ENCODE data around the gene RNU1-1.
"Not testable (repeated sequence)": the region's sequence is repeated elsewhere in the genome, so short reads cannot be mapped to it uniquely, and the experiment has no call there.

RNU1-1 gene

DNA sequence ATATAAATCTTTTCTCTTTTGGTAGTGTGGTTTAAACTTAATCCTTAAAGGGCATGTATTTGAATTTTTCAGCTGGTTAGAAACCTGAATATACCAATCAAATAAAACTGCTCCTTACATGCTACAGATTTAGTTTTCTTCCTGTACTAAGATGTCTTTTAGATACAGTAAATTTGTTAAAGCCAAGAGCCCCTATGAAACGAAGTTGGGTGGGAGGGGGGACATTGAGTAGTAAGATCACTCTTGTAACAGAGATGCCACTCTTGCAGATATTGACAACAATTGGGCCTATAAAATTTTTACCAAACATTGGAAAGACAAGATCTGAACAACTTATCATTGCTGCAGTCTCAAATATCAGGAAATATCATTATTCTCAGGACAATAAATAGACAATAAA, 2.2 kb downstream of the RNU1-1 start:
- not testable (repeated sequence) for H3K27ac Mint-ChIP-seq; H3K4me3 Mint-ChIP-seq; H3K36me3 Mint-ChIP-seq (ENCODE audit: low read depth); H3K9me3 Mint-ChIP-seq; H3K27me3 Mint-ChIP-seq (ENCODE audit: low read depth); H3K4me1 Mint-ChIP-seq (ENCODE audit: low read depth)

DNA sequence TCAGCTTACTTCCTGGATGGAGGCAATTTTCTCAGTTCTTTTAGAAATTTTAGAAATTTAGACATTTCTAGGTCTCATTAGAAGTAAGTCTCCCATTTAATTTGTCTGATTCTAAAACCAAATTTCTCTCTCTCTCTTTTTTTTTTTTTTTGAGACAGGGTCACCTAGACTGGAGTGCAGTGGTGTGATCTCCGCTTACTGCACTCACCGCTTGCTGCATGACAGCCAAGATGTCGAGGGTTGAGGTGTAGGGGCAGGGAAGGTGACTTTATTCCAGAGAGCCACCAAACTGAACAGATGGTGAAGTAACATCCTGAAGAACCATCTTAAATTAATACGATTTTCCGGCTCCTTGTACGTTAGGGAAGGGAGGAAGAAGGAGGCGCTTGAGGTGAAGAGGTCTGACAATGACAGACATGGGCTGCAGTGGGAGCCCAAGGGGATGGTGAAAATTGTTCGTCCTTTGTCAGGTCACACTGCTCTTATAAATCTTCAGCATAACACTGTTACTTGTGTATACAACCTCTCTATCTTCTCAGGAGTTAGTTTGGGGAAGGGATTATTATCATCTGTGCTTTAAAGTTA, 5.1 kb downstream of the RNU1-1 start:
- peaks cover 13% of the 10 kb centered on the region for H3K27me3 Mint-ChIP-seq (ENCODE audit: low read depth)
- H3K4me3 Mint-ChIP-seq; H3K27ac Mint-ChIP-seq; H3K36me3 Mint-ChIP-seq (ENCODE audit: low read depth); H3K9me3 Mint-ChIP-seq; H3K4me1 Mint-ChIP-seq (ENCODE audit: low read depth): not testable (repeated sequence)

DNA sequence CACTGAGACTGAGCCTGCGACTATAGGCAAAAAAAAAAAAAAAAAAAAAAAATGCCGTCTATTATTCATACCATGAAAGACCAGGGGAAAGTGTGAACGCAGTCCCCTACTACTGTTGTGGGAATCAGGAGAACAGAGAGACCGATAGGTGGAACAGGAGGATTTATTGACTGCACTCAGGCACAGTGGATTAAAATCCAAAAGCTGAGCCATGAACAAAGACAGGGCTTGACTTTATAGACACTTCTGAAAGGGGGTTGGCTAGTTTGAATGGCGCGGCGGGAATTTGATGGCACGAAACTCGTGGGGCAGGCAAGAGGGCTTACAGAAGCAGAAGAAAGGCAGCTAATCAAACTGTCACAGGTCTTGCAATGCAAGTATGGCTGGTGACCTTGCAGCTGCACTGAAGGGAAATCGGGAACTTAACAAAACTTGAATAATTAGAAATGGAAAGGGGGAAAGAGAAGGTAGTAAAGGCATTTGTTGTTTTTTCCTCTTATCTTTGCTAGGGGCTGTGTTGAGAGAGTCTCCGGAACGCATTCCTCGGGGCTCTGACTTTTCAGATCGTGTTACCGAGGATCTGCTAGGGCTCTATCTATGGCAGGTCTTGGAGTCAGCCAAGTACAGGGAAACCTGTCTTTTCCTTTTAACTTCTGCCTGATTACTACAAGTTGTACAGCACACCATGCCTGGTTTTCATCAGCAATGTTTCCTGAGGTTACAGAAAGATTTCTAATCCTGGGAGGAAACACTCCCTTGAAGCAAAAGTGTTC, 7.5 kb downstream of the RNU1-1 start:
- H3K4me1 Mint-ChIP-seq (ENCODE audit: low read depth); H3K4me3 Mint-ChIP-seq; H3K9me3 Mint-ChIP-seq; H3K36me3 Mint-ChIP-seq (ENCODE audit: low read depth); H3K27ac Mint-ChIP-seq: not testable (repeated sequence)
- H3K27me3 Mint-ChIP-seq (ENCODE audit: low read depth), result peaks cover 17% of the 10 kb centered on the region

DNA sequence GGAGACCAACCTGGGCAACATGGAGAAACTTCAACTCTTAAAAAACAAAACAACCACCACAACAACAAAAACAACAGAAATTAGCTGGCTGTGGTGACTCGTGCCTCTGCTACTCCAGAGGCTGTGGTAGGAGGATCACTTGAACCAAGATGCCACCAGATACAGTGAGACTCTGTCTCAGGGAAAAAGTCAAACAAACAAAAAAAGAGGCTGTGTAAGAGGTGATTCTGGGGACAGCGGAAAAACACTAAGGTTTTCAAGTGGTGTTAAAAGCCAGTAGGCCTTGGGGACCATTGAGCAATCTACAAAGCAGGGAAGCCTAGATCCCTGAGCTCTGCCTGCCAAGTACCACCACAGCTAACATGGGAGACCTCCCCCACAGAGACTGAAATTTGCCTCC, 8.2 kb downstream of the RNU1-1 start:
- H3K4me3 Mint-ChIP-seq; H3K27ac Mint-ChIP-seq; H3K4me1 Mint-ChIP-seq (ENCODE audit: low read depth); H3K9me3 Mint-ChIP-seq; H3K36me3 Mint-ChIP-seq (ENCODE audit: low read depth): not testable (repeated sequence)
- H3K27me3 Mint-ChIP-seq (ENCODE audit: low read depth), result peaks cover 23% of the 10 kb centered on the region

DNA sequence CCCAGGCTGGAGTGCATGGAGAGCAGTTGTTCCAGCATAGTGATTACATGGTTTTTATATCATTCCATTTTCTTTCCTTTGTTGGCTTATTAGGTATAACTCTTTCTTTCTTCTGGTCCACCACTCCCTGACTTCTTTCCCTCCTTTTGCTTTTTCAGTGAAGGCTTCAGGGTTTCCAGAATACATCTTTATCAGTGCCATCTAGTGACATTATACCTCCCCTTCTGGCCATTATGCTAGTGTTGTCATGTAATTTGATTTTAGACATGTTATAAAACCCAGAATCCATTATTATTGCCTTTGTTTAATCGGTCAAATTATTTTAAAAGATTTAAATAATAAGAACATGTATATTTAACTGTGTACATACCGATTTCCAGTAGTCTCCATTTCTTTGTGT, 10.6 kb downstream of the RNU1-1 start:
- Mint-ChIP-seq H3K36me3 (ENCODE audit: low read depth) (no peaks in the 10 kb centered on the region), H3K27me3 (ENCODE audit: low read depth) (peaks cover 23% of the 10 kb centered on the region), H3K27ac (no peak overlapping the region), H3K9me3 (peaks cover 6% of the 10 kb centered on the region), H3K4me1 (ENCODE audit: low read depth) (peaks cover 2% of the 10 kb centered on the region), H3K4me3 (no peak overlapping the region)

DNA sequence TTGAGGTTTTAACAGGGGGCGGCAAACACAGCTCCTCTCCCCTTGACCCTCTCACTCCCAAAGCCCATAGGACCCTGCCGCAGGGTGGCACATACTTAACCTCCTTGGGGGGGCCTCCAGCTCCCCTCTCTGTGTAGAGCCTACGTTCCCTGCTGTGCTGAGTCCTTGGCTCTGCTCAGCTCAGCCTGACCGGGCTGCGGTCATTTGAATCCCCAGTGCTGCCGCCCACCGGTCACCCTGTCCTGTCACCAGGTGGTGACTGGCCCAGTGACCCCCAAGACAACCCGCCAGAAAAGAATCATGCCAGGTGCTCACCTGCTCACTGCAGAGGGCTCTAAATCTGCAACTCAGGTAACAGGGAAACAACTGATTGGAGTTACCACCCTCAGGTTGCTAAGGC, 12.6 kb downstream of the RNU1-1 start:
- not testable (repeated sequence) for H3K27ac Mint-ChIP-seq; H3K4me3 Mint-ChIP-seq; H3K36me3 Mint-ChIP-seq (ENCODE audit: low read depth); H3K4me1 Mint-ChIP-seq (ENCODE audit: low read depth); H3K9me3 Mint-ChIP-seq
- peaks cover 15% of the 10 kb centered on the region for H3K27me3 Mint-ChIP-seq (ENCODE audit: low read depth)

DNA sequence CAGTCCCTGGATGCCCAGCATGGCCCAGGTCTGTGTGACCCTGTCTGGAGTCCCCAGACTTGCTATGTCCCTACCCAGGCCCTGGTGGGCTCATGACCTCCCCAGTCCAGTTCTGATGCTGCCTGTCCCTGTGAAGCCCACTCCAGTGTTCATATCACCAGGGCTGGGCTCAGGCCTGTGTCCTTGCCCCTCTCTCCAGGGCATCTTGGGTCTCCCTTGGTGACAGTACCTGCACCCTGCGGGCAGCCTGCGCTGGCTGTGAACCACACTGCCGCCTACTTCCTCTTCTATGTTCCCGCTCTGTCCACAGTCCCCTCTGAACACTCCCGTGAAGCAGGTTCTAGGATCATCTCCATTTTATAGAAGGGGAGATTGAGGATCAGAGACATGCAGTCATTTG, 13.1 kb downstream of the RNU1-1 start:
- not testable (repeated sequence) for H3K4me3 Mint-ChIP-seq; H3K36me3 Mint-ChIP-seq (ENCODE audit: low read depth); H3K27ac Mint-ChIP-seq; H3K4me1 Mint-ChIP-seq (ENCODE audit: low read depth); H3K9me3 Mint-ChIP-seq
- H3K27me3 Mint-ChIP-seq (ENCODE audit: low read depth), result peaks cover 15% of the 10 kb centered on the region

DNA sequence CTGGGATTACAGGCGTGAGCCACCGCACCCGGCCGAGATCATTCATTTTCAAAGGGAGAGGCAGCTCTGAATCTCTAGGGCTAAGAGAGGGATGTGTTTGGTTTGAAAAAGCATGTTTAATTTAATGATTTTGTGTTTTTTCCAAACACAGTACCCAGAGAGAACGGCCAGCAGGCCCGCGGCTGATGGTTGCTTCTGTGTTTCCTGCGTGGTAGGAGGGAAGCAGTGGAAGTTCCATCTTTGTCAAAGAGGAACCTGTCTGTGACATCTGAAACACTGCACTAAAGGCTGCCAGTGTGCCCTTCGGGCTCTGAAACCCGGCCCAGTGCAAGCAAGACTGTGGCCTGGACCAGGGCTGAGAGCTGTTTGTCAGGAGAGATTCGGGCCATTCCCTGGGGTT, 13.6 kb downstream of the RNU1-1 start:
- not testable (repeated sequence) for H3K36me3 Mint-ChIP-seq (ENCODE audit: low read depth); H3K27ac Mint-ChIP-seq; H3K4me1 Mint-ChIP-seq (ENCODE audit: low read depth); H3K4me3 Mint-ChIP-seq; H3K9me3 Mint-ChIP-seq
- peaks cover 11% of the 10 kb centered on the region for H3K27me3 Mint-ChIP-seq (ENCODE audit: low read depth)

DNA sequence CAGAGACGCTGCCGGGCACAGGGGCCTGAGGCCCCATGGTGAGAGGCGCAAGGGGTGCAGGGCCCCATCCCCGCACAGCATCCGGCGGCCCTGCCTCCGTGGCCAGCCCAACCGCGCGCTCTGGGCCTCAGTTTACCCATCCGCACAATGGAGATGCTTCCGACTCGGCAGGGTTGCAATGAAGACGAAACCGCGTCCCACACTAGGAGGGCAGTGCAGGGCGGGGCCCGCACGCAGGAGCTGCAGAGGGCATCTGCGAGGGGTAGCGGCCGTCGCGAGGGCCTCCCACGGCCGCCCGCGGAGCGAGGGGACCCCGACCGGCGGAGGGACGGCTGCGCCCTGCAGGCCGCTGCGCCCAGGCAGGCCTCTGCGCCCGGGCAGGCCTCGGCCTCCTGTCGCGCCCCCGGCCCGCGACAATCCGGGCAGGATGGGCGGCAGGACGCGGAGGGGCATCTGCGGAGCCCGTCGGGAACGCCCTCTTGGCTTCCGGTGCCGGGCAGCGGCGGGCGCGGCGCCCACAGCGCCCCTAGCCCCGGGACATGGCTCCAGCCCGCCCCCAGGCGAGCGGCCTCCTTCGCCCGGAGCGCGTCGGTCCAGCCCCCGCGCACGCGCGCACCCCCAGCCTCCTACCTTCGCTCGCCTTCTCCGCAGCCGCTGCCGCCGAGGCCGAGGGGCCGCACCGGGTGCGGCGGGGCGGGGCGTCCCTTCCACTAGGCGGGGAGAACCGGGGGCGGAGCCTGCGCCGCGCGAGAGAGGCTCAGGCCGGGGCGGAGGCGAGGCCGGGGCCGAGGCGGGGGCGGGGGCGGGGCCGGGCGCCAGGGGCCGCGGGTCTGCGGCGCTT, 15.3 kb downstream of the RNU1-1 start:
- H3K27ac Mint-ChIP-seq, result no peak overlapping the region
- H3K9me3 Mint-ChIP-seq, result no peaks in the 10 kb centered on the region
- peak overlapping the region; percentile 74 for H3K4me3 Mint-ChIP-seq
- peaks cover 6% of the 10 kb centered on the region for H3K4me1 Mint-ChIP-seq (ENCODE audit: low read depth)
- H3K27me3 Mint-ChIP-seq (ENCODE audit: low read depth), result peaks cover 10% of the 10 kb centered on the region
- H3K36me3 Mint-ChIP-seq (ENCODE audit: low read depth), result no peaks in the 10 kb centered on the region

DNA sequence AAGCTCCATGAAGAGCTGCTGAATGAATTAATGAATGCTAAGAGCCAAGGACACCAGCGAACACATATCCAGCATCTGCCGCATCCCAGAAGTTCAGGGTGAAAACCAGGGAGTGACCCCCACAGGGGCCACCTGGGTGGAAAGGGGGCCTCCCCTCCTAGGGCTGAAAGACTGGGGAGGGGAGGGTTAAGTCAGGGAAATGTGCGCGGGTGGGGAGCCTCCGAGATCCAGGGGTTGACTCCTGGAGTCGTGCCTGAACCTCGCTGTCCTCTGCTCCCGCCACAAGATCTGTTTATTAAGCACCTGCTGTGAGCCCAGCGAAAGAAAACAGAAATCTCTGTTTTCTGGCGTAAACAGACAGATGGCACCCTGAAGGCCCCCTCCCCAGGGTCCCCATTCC, 16.0 kb downstream of the RNU1-1 start:
- H3K4me1 Mint-ChIP-seq (ENCODE audit: low read depth); H3K9me3 Mint-ChIP-seq; H3K27ac Mint-ChIP-seq; H3K36me3 Mint-ChIP-seq (ENCODE audit: low read depth): not testable (repeated sequence)
- Mint-ChIP-seq H3K27me3 (ENCODE audit: low read depth) (peaks cover 10% of the 10 kb centered on the region), H3K4me3 (peak overlapping the region; percentile 74)

DNA sequence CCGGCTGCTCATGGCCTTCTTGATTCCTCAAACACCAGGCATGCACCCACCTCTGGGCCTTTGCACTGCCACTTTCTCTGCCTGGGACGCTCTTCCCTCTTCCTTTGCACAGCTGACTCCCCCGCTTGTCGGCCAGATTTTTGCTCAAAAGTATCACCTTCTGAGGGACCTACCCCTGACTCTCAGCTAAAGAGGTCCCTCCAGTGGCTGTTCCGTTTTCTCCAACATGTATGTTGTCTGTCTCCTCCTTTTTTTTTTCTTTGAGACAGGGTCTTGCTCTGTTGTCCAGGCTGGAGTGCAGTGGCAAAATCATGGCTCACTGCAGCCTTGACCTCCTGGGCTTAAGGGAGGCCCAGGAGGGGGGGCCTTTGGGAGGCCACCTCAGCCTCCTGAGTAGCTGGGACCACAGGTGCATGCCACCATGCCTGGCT, 16.6 kb downstream of the RNU1-1 start:
- H3K36me3 Mint-ChIP-seq (ENCODE audit: low read depth); H3K9me3 Mint-ChIP-seq: not testable (repeated sequence)
- Mint-ChIP-seq H3K27me3 (ENCODE audit: low read depth) (peaks cover 10% of the 10 kb centered on the region), H3K4me3 (peak overlapping the region; percentile 74), H3K4me1 (ENCODE audit: low read depth) (peaks cover 10% of the 10 kb centered on the region), H3K27ac (peak overlapping the region; percentile 56)

DNA sequence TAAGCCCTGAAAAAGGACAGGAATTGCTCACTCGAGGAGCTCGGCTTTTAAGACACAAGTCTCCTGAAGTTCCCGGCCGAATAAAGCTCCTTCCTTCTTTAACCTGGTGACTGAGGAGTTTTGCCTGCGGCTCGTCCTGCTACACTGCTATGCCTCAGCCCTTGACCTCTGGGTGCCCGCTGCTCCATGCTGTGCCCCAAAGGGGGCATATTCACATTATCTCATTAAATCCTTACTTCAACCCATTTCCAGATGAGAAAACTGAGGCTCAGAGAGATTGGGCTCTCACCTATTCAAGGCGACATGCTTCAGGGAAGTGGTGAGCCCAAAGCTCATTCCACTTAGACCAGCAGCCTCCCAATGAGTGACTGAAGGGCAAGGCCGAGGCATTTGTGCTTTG, 20.4 kb downstream of the RNU1-1 start:
- not testable (repeated sequence) for H3K27me3 Mint-ChIP-seq (ENCODE audit: low read depth); H3K27ac Mint-ChIP-seq; H3K4me1 Mint-ChIP-seq (ENCODE audit: low read depth)

DNA sequence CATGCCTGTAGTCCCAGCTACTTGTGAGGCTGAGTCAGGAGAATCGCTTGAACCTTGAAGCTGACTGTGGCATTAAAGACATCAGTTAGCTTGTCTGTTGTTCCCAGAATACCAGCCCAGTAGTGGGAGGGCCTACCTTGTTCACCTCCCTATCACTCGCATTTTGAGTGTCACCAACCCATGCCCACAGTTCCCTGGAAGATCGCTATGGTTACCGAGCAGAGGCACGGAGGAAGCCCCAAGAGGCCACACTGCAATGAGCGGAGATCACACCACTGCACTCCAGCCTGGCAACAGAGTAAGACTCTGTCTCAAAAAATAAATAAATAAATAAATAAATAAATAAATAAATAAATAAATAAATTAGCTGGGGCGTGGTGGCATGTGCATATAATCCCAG, 21.1 kb downstream of the RNU1-1 start:
- not testable (repeated sequence) for H3K27ac Mint-ChIP-seq; H3K9me3 Mint-ChIP-seq; H3K36me3 Mint-ChIP-seq (ENCODE audit: low read depth); H3K27me3 Mint-ChIP-seq (ENCODE audit: low read depth); H3K4me3 Mint-ChIP-seq; H3K4me1 Mint-ChIP-seq (ENCODE audit: low read depth)

More for the DNA sequence above, 20.4 kb downstream of the RNU1-1 start:
- not testable (repeated sequence) for H3K4me3 Mint-ChIP-seq; H3K36me3 Mint-ChIP-seq (ENCODE audit: low read depth); H3K9me3 Mint-ChIP-seq

DNA sequence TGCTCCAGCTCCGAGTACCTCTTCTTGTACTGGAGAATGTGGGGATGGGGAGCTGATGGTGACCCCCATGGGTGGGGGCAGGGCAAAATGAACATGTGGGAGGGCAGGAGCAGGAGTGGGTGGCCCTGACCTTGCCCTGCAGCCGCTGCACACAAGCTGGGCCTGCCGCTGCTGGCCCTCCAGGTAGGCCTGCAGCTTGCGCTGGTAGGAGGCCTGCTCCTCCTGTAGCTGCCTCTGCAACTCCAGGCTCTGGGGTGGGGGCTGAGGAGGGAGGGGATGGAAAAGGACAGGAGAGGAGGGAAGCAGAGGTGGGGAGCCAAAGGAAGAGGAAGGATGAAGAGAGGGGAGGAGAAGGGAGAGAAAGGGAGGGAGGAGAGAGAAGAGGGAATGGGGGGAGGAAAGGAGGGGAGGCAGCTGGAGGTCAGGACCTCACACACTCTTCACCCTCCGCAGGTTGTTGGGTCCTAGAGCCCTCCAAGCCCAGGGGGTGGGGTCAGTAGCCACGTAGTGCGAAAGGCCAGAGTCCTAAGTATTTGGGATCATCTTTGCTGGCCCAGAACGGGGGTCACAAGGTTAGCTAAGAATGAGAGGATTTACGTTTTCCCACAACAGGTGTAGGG, 22.9 kb downstream of the RNU1-1 start:
- Mint-ChIP-seq H3K4me3 (no peak overlapping the region), H3K4me1 (ENCODE audit: low read depth) (peaks cover 4% of the 10 kb centered on the region), H3K27me3 (ENCODE audit: low read depth) (no peaks in the 10 kb centered on the region), H3K9me3 (no peaks in the 10 kb centered on the region), H3K36me3 (ENCODE audit: low read depth) (no peaks in the 10 kb centered on the region), H3K27ac (no peak overlapping the region)
